GM18505 (cell line): ENCODE results near the gene ALOX15B.
"Not testable (repeated sequence)": the region's sequence is repeated elsewhere in the genome, so short reads cannot be mapped to it uniquely, and the experiment has no call there.

ENCODE experiments used
- ATAC-seq: cut with Tn5 transposase; IDR thresholded peaks from one replicate; pipeline ENCODE4 v1.9.1; 2021; ENCODE audit not compliant: unreplicated experiment
- POLR2A ChIP-seq: IDR thresholded peaks from 4 replicates; pipeline ENCODE4 v1.6.1; 2011; ENCODE audit warnings: borderline replicate concordance; ENCODE audit not compliant: insufficient read depth, insufficient read length; ENCODE audit errors: extremely low read depth

Gene ALOX15B

DNA sequence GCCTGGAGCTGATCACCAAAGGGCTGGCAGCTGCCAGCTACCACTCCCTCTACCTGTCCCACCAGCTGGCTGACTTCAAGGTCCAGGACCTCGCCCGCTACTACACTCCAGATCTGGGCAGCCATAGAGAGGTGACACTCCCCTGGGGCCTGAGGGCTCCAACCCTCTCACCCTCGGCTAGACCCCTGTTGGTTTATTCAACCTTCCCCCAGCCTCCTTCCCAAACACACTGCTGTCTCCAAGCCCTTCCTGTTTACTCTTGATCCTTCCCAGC lies 30.7 kb downstream of the ALOX15B start:
- no peak for ATAC-seq
- TF ChIP-seq POLR2A, result no peak

DNA sequence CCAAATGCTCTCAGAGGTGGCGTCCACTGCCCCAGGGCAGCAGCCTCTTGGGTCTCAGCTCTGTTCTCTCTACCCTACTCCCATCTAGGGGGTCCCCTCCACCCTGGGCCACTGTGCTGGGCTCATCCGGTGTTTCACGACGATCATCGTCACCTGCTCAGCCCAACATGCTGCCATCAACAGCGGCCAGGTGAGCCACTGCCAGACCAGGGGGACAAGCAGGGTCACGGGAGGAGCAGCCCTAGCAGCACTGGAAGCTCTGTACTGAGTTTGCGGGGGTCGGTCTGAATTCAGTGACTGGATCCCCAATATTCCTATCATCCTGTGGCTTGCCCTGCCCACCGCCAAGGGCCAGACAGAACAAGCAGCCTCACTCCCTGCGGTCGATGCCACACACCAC lies 32.6 kb downstream of the ALOX15B start:
- no peak for ATAC-seq
- TF ChIP-seq POLR2A, result no peak

- no peak for TF ChIP-seq POLR2A
- no peak for ATAC-seq
These were observed 33.5 kb downstream of the ALOX15B start for GRCh38 chr17:8072341-8072728.

DNA sequence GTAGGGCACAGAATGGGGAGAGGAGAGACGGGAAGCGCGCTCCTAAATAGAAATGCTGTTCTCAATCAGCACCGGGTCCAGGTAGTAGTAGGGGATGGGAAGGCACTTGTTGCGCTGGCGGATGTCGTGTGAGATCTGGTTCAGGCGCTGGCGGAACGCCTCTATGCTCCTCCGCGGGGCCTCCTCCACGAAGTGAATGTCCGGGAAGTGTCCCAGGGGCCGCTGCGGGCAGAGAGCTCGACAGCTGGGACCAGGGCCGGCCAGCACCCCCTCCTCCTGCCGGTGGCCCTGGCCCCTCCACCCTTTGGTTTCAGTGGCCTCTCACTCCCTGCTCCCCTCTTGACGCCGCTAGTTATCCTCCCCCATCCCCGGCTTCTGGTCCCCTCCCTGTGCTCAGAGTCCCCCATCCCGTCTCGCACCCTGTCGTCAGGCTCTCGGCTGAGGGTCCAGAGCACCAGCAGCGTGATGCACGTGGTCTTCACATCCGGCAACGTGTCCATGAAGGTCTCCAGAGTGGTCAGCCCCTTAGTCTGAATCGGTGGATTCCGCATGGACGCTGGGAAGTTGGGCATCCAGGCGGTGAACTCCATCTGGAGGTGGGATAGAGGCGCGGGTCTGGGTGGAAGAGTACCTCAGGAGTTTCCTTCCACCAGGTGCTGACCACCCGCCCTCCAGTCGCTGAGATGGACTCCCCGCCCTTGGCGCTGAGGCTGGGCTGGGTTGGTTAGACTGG lies 34.0 kb downstream of the ALOX15B start:
- ATAC-seq, result no peak
- TF ChIP-seq POLR2A, result no peak

GRCh38 chr17:8073627-8074484 lies 35.0 kb downstream of the ALOX15B start:
- ATAC-seq, result no peak
- no peak for TF ChIP-seq POLR2A

DNA sequence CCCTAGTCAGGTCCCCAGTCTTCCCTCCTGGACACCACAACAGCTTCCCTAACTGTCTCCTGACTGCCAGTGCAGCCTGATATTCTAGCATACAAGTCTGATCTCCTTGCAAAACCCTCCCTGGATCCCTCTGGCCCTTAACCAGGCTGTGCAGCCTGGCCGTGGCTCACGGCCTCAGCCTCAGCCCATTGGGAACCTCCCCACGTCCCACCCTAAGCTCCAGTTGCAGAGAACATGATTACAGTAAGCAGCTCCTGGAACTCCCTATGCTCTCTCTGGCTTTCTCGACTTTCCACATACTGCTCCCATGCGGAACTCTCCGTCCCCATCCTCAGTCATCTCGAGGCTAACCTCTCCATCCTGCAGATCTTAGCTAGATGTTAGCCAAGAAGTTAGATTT lies 35.7 kb downstream of the ALOX15B start:
- no peak for ATAC-seq

GRCh38 chr17:8075081-8075480 lies 36.2 kb downstream of the ALOX15B start:
- ATAC-seq, result no peak
- no peak for TF ChIP-seq POLR2A

More for the DNA sequence above, 35.7 kb downstream of the ALOX15B start:
- no peak for TF ChIP-seq POLR2A

- no peak for ATAC-seq
These were observed 36.9 kb downstream of the ALOX15B start for GRCh38 chr17:8075574-8076342.

GRCh38 chr17:8076502-8077266 lies 37.8 kb downstream of the ALOX15B start:
- TF ChIP-seq POLR2A, result no peak
- no peak for ATAC-seq

More at GRCh38 chr17:8075574-8076342, 36.9 kb downstream of the ALOX15B start:
- TF ChIP-seq POLR2A, result no peak

- not testable (repeated sequence) for ATAC-seq
These were observed 39.1 kb downstream of the ALOX15B start for GRCh38 chr17:8077939-8078338.

DNA sequence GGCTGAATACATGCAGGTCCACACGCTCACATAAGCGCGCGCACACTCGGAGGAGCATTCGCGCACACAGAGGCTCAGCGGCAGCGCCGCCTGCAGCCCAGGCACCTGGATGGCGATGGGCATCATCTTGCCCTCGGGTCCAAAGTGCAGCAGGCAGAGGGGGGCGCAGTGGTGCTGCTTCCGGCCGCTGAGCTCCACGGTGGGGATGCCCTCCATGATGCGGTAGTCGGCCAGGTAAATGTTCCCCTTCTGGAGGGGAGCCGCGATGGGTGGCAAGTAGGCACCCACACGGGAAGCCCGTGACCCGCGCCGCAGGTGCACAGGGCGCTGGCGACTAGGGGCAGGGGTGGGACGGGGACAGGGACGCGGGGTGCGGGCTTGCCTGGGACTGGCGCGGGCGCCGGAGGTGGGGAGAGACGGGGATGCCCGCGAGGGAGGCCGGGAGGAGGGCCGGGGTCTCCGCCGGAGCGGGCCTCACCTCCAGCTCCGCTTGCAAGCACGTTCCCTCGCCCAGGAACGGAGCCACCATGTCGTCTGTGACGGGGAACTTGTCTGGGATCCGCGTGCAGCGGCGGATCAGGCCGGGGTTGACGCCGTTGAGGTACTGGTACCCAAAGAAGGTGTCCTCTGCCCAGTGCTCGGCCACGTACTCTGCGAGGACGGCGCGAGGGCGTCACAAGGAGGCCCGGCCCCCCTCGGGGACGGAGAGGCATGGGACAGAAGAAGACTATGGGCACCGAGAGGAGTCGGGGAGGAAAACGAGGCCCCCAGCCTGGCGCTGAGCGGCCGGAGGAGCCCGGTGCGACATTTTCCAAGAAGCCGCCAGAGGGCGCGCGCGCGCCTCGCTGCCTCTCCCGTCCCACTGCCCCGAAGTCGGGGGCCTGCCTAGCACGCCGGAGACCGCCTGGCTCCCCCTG lies 40.7 kb downstream of the ALOX15B start:
- no peak for TF ChIP-seq POLR2A
- peak; percentile 73 for ATAC-seq

DNA sequence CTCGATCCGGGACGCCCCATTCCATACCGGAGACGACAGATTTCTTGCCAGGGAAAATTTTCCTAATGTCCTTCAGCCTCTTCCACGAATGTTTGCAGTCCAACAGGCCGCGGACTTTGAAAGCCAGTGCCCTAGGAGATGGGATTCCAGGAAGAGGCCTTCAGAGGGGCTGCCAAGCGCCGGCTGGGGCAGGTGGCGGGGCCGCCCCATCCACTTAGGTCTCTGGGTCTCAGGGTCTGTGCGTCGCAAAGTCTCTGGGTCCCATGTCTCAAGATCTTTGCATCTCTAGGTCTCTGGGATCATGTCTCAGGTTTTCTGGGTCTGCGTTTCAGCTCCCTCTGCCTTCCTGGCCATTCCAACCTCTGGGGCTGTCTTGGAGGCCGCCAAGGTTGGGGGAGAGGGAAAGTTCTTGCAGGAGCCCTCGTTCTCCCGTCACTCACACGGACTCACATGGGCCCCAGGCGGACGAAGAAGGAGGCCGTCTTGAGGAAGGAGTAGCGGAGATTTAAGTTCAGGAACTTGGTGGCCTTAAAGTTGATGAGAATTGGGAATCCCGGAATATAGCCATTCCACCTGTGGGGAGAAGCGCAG lies 41.4 kb downstream of the ALOX15B start:
- no peak for ATAC-seq
- TF ChIP-seq POLR2A, result no peak
